ENCODE data around the gene DAPK2.
"Not testable (repeated sequence)": the region's sequence is repeated elsewhere in the genome, so short reads cannot be mapped to it uniquely, and the experiment has no call there.

The DAPK2 gene

GRCh38 chr15:63909819-63910437 is 136.4 kb downstream of the DAPK2 start:
- no peak for DNase-seq

- no peak for DNase-seq
These were observed 137.3 kb downstream of the DAPK2 start for GRCh38 chr15:63908991-63909390.

- no peak for DNase-seq
These were observed 138.0 kb downstream of the DAPK2 start for GRCh38 chr15:63908281-63908680.

- no peak for DNase-seq
These were observed 138.8 kb downstream of the DAPK2 start for GRCh38 chr15:63907521-63907920.

- no peak for DNase-seq
These were observed 140.1 kb downstream of the DAPK2 start for GRCh38 chr15:63906266-63906584.

- DNase-seq = no peak
These were observed 140.6 kb downstream of the DAPK2 start for GRCh38 chr15:63905558-63906265.

GRCh38 chr15:63905131-63905530 is 141.2 kb downstream of the DAPK2 start:
- no peak for DNase-seq

- no peak for DNase-seq
These were observed 142.2 kb downstream of the DAPK2 start for GRCh38 chr15:63904042-63904441.

- DNase-seq = no peak
These were observed 143.6 kb downstream of the DAPK2 start for GRCh38 chr15:63902671-63903035.

GRCh38 chr15:63901912-63902670 is 144.2 kb downstream of the DAPK2 start:
- no peak for DNase-seq

- DNase-seq = no peak
These were observed 146.0 kb downstream of the DAPK2 start for GRCh38 chr15:63900306-63900705.

- not testable (repeated sequence) for DNase-seq
These were observed 146.7 kb downstream of the DAPK2 start for GRCh38 chr15:63899606-63900005.

- no peak for DNase-seq
These were observed 147.1 kb downstream of the DAPK2 start for GRCh38 chr15:63899193-63899592.

GRCh38 chr15:63896336-63897115 is 149.8 kb downstream of the DAPK2 start:
- no peak for DNase-seq

- DNase-seq = no peak
These were observed 150.5 kb downstream of the DAPK2 start for GRCh38 chr15:63895787-63896218.

- no peak for DNase-seq
These were observed 151.1 kb downstream of the DAPK2 start for GRCh38 chr15:63895194-63895593.

- no peak for DNase-seq
These were observed 151.7 kb downstream of the DAPK2 start for GRCh38 chr15:63894662-63894949.

GRCh38 chr15:63893866-63894661 is 152.2 kb downstream of the DAPK2 start:
- no peak for DNase-seq

GRCh38 chr15:63892794-63893441 is 153.4 kb downstream of the DAPK2 start:
- DNase-seq = no peak

- DNase-seq = no peak
These were observed 154.5 kb downstream of the DAPK2 start for GRCh38 chr15:63891768-63892133.

GRCh38 chr15:63891079-63891767 is 155.1 kb downstream of the DAPK2 start:
- peak; percentile 65 for DNase-seq

GRCh38 chr15:63890617-63891016 is 155.7 kb downstream of the DAPK2 start:
- DNase-seq = no peak

All from NCI-H1694 (cell line).